Measurements from ENCODE around the gene PDIA2.

GRCh38 chr16:234468-235305 lies 48.3 kb upstream of the PDIA2 start, which contains the start of gene FAM234A:
- no peak for TF ChIP-seq JUND (IDR thresholded peaks at IDR 0.05; ENCODE audit: low read depth, low read length)
- TF ChIP-seq BCL11A (IDR thresholded peaks at IDR 0.05; ENCODE audit: low read depth, low read length) = 0 out of 2 replicates have a peak, but pooled peaks have one; percentile 31
- TF ChIP-seq CTCF (IDR thresholded peaks at IDR 0.05 in 2 of 3, conservative IDR thresholded peaks at IDR 0.05 in 1 of 3; ENCODE audit: control insufficient read depth in 2 of 3, extremely low read depth in 1 of 3, insufficient read depth in 1 of 3, low read depth in 3 of 3, low read length in 3 of 3) = peak; percentile 37 to 62 (median 55)
- TF ChIP-seq POLR2A (IDR thresholded peaks at IDR 0.05; ENCODE audit: low read depth, low read length) = peak; percentile 87
